Liver (tissue), 9 donors: ENCODE results near the gene NOG. TPM values are rescaled to one million over a fixed set of nuclear protein-coding genes. Genes with fewer than 3 reads are reported as not detected.

Experiments used
- DNase-seq: peaks from one replicate; pipeline ENCODE4 v3.0.0-alpha.2; 2017; ENCODE audit warnings: low spot score
- H3K27ac ChIP-seq, 2 donors: one replicate each; pipeline ENCODE4 v1.7.0; 2013; ENCODE audit warnings: inconsistent platforms in 2 of 2, low read length in 2 of 2, control low read depth in 1 of 2, low read depth in 1 of 2, mild to moderate bottlenecking in 1 of 2
- H3K27me3 ChIP-seq, 4 donors: one replicate each; pipeline versions ENCODE4 v1.6.1 to v1.7.0; 2013; ENCODE audit warnings: low read length in 3 of 4, inconsistent platforms in 1 of 4, mild to moderate bottlenecking in 1 of 4, moderate library complexity in 1 of 4; ENCODE audit not compliant: control insufficient read depth in 4 of 4, insufficient read depth in 4 of 4
- H3K36me3 ChIP-seq, 4 donors: one replicate each; pipeline versions ENCODE4 v1.6.1 to v1.7.0; 2013; ENCODE audit warnings: low read length in 3 of 4, mild to moderate bottlenecking in 3 of 4, low read depth in 1 of 4, moderate library complexity in 1 of 4; ENCODE audit not compliant: control insufficient read depth in 4 of 4, insufficient read depth in 3 of 4
- H3K4me1 ChIP-seq, 4 donors: one replicate each; pipeline versions ENCODE4 v1.6.1 to v1.7.0; 2013; ENCODE audit warnings: low read length in 3 of 4, mild to moderate bottlenecking in 3 of 4, moderate library complexity in 1 of 4; ENCODE audit not compliant: control insufficient read depth in 4 of 4, insufficient read depth in 4 of 4
- H3K4me3 ChIP-seq, 3 donors: one replicate each; pipeline versions ENCODE4 v1.6.1 to v1.7.0; 2013; ENCODE audit warnings: low read length in 3 of 3, control low read depth in 1 of 3, low read depth in 1 of 3, mild to moderate bottlenecking in 1 of 3
- H3K9ac ChIP-seq, 2 donors: one replicate each; pipeline ENCODE4 v1.7.0; 2013; ENCODE audit warnings: low read length in 2 of 2, mild to moderate bottlenecking in 2 of 2, moderate library complexity in 2 of 2, control low read depth in 1 of 2, low read depth in 1 of 2
- H3K9me3 ChIP-seq, 4 donors: one replicate each; pipeline versions ENCODE4 v1.6.1 to v1.7.0; 2013; ENCODE audit warnings: low read length in 3 of 4; ENCODE audit not compliant: control insufficient read depth in 4 of 4
- EGR1 ChIP-seq, 2 donors: IDR thresholded peaks; 2 replicates each; pipeline ENCODE4 v1.6.1; 2016 to 2018; ENCODE audit warnings: antibody characterized with exemption in 2 of 2, low read depth in 2 of 2
- GABPA ChIP-seq, 2 donors: IDR thresholded peaks in 1 of 2; conservative IDR thresholded peaks in 1 of 2; 2 replicates each; pipeline ENCODE4 v1.6.1; 2016; ENCODE audit warnings: antibody characterized with exemption in 2 of 2, mild to moderate bottlenecking in 1 of 2, moderate library complexity in 1 of 2
- HNF4G ChIP-seq: IDR thresholded peaks from 2 replicates; pipeline ENCODE4 v1.6.1; 2016; ENCODE audit warnings: antibody characterized with exemption
- JUND ChIP-seq, 2 donors: IDR thresholded peaks; 2 replicates each; pipeline ENCODE4 v1.6.1; 2016; ENCODE audit warnings: antibody characterized with exemption in 2 of 2
- NR2F2 ChIP-seq: IDR thresholded peaks from 2 replicates; pipeline ENCODE4 v1.6.1; 2016; ENCODE audit warnings: antibody characterized with exemption
- RAD21 ChIP-seq, 2 donors: IDR thresholded peaks; 2 replicates each; pipeline ENCODE4 v1.6.1; 2016; ENCODE audit warnings: antibody characterized with exemption in 2 of 2, mild to moderate bottlenecking in 2 of 2
- SP1 ChIP-seq: IDR thresholded peaks from 2 replicates; pipeline ENCODE4 v1.6.1; 2018; ENCODE audit warnings: antibody characterized with exemption, mild to moderate bottlenecking
- TAF1 ChIP-seq: conservative IDR thresholded peaks from 2 replicates; pipeline ENCODE4 v1.6.1; 2016; ENCODE audit warnings: antibody characterized with exemption, mild to moderate bottlenecking
- YY1 ChIP-seq: IDR thresholded peaks from 2 replicates; pipeline ENCODE4 v1.6.1; 2016; ENCODE audit warnings: antibody characterized with exemption, mild to moderate bottlenecking
- WGBS: extraction: QIAGEN DNeasy Blood & Tissue Kit; methylation state at CpG from one replicate; pipeline ENCODE4 v1.1.7; 2013; 5-methylcytosine and 5-hydroxymethylcytosine counted together
- polyA plus RNA-seq, 2 donors: library from polyadenylated mRNA; stranded (reverse) in 1 of 2; unstranded in 1 of 2; fragments of 200-250 nt in 1 of 2; fragments of >200 nt in 1 of 2; fragmentation: Nextera tagmentation in 1 of 2; extraction: Ambion mirVana in 1 of 2; gene quantifications; one replicate each; pipeline versions ENCODE4 v1.2.1 to v1.2.3, GENCODE V29; 2013 to 2015
- total RNA-seq, 2 donors: library from RNA; depleted of rRNA; stranded (reverse); fragments of >200 nt; gene quantifications; one replicate each; pipeline ENCODE4 v1.2.3, GENCODE V29; 2014
- TF ChIP-seq, protein P1 (sequence below): IDR thresholded peaks from 2 replicates; pipeline ENCODE4 v1.6.1; 2016; ENCODE audit warnings: antibody characterized with exemption
- TF ChIP-seq, protein P2 (sequence below): IDR thresholded peaks from 2 replicates; pipeline ENCODE4 v1.6.1; 2016; ENCODE audit warnings: antibody characterized with exemption, mild to moderate bottlenecking
- TF ChIP-seq, protein P3 (sequence below): IDR thresholded peaks from 2 replicates; pipeline ENCODE4 v1.6.1; 2016; ENCODE audit warnings: antibody characterized with exemption
- TF ChIP-seq, protein P4 (sequence below): IDR thresholded peaks from 2 replicates; pipeline ENCODE4 v1.6.1; 2016; ENCODE audit warnings: antibody characterized with exemption
- TF ChIP-seq, protein P5 (sequence below): fragments of 150-350 bp; IDR thresholded peaks from 2 replicates; pipeline ENCODE4 v1.5.1; 2017; ENCODE audit warnings: improper control_type of control experiment, low read depth, low read length; ENCODE audit not compliant: missing input control
- donor health status: healthy.
- donor health status: healthy.
- donor health status: healthy.
- donor health status: healthy.
- donor health status: healthy.

NOG gene
- total and polyA plus RNA-seq, 4 donors = 0.37 TPM; not detected in 3

DNA sequence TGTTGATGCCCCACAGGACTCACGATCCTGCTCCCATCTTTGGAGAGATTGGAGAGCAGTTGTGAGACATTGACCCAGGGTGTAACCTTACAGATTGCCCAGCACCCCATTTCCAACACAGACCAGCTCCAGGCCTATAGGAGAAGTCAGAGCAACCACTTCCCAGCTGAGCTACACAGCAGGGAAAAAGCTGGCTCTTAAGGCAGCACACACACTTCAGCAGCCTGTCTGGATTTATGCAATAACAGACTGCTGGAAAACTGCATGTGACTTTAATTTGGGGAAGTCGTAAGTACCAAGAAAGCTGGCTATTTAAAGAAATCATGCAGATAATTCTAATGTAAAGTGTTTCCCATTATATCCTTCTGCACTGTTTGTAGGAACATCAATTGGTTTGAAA is 30.8 kb downstream of the NOG start:
- TF ChIP-seq, protein P1, sequence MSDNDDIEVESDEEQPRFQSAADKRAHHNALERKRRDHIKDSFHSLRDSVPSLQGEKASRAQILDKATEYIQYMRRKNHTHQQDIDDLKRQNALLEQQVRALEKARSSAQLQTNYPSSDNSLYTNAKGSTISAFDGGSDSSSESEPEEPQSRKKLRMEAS = no peak
- TF ChIP-seq EGR1 (IDR thresholded peaks at IDR 0.05; ENCODE audit: low read depth in 2 of 2) (no peak), YY1 (no peak), RAD21 (IDR thresholded peaks at IDR 0.05) (no peak), JUND (IDR thresholded peaks at IDR 0.05) (no peak), TAF1 (no peak)
- TF ChIP-seq, protein P2, sequence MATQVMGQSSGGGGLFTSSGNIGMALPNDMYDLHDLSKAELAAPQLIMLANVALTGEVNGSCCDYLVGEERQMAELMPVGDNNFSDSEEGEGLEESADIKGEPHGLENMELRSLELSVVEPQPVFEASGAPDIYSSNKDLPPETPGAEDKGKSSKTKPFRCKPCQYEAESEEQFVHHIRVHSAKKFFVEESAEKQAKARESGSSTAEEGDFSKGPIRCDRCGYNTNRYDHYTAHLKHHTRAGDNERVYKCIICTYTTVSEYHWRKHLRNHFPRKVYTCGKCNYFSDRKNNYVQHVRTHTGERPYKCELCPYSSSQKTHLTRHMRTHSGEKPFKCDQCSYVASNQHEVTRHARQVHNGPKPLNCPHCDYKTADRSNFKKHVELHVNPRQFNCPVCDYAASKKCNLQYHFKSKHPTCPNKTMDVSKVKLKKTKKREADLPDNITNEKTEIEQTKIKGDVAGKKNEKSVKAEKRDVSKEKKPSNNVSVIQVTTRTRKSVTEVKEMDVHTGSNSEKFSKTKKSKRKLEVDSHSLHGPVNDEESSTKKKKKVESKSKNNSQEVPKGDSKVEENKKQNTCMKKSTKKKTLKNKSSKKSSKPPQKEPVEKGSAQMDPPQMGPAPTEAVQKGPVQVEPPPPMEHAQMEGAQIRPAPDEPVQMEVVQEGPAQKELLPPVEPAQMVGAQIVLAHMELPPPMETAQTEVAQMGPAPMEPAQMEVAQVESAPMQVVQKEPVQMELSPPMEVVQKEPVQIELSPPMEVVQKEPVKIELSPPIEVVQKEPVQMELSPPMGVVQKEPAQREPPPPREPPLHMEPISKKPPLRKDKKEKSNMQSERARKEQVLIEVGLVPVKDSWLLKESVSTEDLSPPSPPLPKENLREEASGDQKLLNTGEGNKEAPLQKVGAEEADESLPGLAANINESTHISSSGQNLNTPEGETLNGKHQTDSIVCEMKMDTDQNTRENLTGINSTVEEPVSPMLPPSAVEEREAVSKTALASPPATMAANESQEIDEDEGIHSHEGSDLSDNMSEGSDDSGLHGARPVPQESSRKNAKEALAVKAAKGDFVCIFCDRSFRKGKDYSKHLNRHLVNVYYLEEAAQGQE = no peak
- TF ChIP-seq, protein P3, sequence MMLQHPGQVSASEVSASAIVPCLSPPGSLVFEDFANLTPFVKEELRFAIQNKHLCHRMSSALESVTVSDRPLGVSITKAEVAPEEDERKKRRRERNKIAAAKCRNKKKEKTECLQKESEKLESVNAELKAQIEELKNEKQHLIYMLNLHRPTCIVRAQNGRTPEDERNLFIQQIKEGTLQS = no peak
- TF ChIP-seq, protein P4, sequence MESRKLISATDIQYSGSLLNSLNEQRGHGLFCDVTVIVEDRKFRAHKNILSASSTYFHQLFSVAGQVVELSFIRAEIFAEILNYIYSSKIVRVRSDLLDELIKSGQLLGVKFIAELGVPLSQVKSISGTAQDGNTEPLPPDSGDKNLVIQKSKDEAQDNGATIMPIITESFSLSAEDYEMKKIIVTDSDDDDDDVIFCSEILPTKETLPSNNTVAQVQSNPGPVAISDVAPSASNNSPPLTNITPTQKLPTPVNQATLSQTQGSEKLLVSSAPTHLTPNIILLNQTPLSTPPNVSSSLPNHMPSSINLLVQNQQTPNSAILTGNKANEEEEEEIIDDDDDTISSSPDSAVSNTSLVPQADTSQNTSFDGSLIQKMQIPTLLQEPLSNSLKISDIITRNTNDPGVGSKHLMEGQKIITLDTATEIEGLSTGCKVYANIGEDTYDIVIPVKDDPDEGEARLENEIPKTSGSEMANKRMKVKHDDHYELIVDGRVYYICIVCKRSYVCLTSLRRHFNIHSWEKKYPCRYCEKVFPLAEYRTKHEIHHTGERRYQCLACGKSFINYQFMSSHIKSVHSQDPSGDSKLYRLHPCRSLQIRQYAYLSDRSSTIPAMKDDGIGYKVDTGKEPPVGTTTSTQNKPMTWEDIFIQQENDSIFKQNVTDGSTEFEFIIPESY = no peak
- 73% methylated on average over 2 of the region's 2 CpGs for WGBS
- H3K9ac ChIP-seq = no peak overlapping the region

DNA sequence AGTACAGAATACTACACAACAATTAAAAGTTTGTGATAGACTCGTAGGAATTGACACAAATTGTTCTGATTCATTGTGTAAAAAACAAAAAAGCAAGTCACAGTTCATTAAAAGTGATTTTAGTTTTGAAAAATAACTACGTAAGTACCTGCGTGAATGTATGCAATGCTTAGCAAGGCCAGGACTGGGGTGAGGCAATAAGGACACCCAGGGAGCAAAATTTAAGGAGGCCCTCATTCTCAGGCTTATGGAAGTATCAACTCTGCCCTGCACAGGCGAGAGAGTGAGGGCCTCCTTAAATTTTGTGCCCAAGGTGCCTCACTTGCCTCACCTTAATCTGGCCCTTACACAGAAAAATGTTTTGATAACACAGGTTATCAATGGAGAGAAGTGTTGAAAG is 31.4 kb downstream of the NOG start:
- TF ChIP-seq GABPA (IDR thresholded peaks at IDR 0.05 in 1 of 2, conservative IDR thresholded peaks at IDR 0.05 in 1 of 2) (no peak), SP1 (no peak), HNF4G (no peak), EGR1 (IDR thresholded peaks at IDR 0.05; ENCODE audit: low read depth in 2 of 2) (no peak), NR2F2 (no peak)
- TF ChIP-seq, protein P5, sequence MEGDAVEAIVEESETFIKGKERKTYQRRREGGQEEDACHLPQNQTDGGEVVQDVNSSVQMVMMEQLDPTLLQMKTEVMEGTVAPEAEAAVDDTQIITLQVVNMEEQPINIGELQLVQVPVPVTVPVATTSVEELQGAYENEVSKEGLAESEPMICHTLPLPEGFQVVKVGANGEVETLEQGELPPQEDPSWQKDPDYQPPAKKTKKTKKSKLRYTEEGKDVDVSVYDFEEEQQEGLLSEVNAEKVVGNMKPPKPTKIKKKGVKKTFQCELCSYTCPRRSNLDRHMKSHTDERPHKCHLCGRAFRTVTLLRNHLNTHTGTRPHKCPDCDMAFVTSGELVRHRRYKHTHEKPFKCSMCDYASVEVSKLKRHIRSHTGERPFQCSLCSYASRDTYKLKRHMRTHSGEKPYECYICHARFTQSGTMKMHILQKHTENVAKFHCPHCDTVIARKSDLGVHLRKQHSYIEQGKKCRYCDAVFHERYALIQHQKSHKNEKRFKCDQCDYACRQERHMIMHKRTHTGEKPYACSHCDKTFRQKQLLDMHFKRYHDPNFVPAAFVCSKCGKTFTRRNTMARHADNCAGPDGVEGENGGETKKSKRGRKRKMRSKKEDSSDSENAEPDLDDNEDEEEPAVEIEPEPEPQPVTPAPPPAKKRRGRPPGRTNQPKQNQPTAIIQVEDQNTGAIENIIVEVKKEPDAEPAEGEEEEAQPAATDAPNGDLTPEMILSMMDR = no peak
- TF ChIP-seq, protein P4 = no peak
- Histone ChIP-seq H3K27me3 (peaks cover 0 to 7% (median 0%) of the 10 kb centered on the region in 4 donors), H3K36me3 (no peaks in the 10 kb centered on the region), H3K27ac (no peak overlapping the region), H3K4me3 (no peak overlapping the region), H3K9me3 (no peaks in the 10 kb centered on the region), H3K9ac (no peak overlapping the region), H3K4me1 (no peaks in the 10 kb centered on the region)
- DNase-seq = no peak
- 75% methylated on average over 4 of the region's 4 CpGs for WGBS

More for the DNA sequence above, 30.8 kb downstream of the NOG start:
- Histone ChIP-seq H3K27me3 (peaks cover 0 to 7% (median 0%) of the 10 kb centered on the region in 4 donors), H3K9me3 (no peaks in the 10 kb centered on the region), H3K4me1 (no peaks in the 10 kb centered on the region), H3K4me3 (no peak overlapping the region), H3K27ac (no peak overlapping the region), H3K36me3 (no peaks in the 10 kb centered on the region)
- no peak for DNase-seq
